GM12874 (cell line): ENCODE results near the gene NAT14.

Experiments used
- CTCF ChIP-seq: IDR thresholded peaks from 2 replicates; pipeline ENCODE4 v1.5.1; 2011; ENCODE audit warnings: low read depth, mild to moderate bottlenecking, control low read depth, low read length, moderate library complexity; ENCODE audit not compliant: insufficient read depth

The NAT14 gene

GRCh38 chr19:55442372-55442961 lies 42.5 kb upstream of the NAT14 start:
- TF ChIP-seq CTCF = no peak

- no peak for TF ChIP-seq CTCF
These were observed 41.8 kb upstream of the NAT14 start, which contains the start of gene SHISA7 for GRCh38 chr19:55443045-55443823. Gene SHISA7 (minus strand): TSS chr19:55443300. CDS start chr19:55442863, 437 bp downstream.

GRCh38 chr19:55443824-55444480 lies 41.0 kb upstream of the NAT14 start:
- no peak for TF ChIP-seq CTCF

GRCh38 chr19:55444646-55445045 lies 40.3 kb upstream of the NAT14 start:
- TF ChIP-seq CTCF = no peak

GRCh38 chr19:55446060-55446459 lies 38.9 kb upstream of the NAT14 start:
- no peak for TF ChIP-seq CTCF

- no peak for TF ChIP-seq CTCF
These were observed 37.4 kb upstream of the NAT14 start for GRCh38 chr19:55447421-55448174.

- no peak for TF ChIP-seq CTCF
These were observed 35.5 kb upstream of the NAT14 start for GRCh38 chr19:55449469-55449868.
